HG03135 (cell line): ENCODE measurements around the gene AKR1A1.

ENCODE experiments used
- ATAC-seq: cut with Tn5 transposase; IDR thresholded peaks from one replicate; pipeline ENCODE4 v1.9.1; 2021; ENCODE audit warnings: mild to moderate bottlenecking, moderate library complexity; ENCODE audit not compliant: unreplicated experiment

Gene AKR1A1

DNA sequence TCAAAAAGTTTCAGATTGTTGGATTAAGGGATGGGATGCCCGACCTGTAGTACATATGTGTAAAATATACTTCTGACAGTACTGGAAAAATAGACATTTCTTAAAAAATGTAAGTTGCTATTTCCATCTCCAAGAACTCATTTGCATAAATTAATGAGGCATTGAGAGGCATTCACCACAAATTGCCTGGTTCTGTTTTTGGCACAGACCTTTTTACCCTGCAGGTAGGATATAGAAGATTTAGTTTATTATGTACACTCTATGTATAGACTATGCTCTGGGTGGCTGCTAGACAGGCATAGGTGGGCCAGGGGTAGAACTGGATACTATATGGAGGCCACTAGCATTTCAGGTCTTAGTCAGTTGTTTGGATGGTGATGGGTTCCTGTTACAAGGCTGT, 65.3 kb downstream of the AKR1A1 start:
- ATAC-seq: no peak

GRCh38 chr1:45617618-45618017, 67.0 kb downstream of the AKR1A1 start:
- ATAC-seq: no peak

- no peak for ATAC-seq
Observed at GRCh38 chr1:45619149-45619921, 68.7 kb downstream of the AKR1A1 start.
